Right lobe of liver (tissue), 6 donors: ENCODE data around the gene EIF4G1. TPM values are rescaled to one million over a fixed set of nuclear protein-coding genes. Genes with fewer than 3 reads are reported as not detected.

Experiments used
- ATAC-seq, 4 donors: fragments of 200-7000 bp; cut with Tn5 transposase; one replicate each; pipeline ENCODE4 v1.9.1; 2020; ENCODE audit warnings: mild to moderate bottlenecking in 4 of 4, moderate library complexity in 4 of 4
- DNase-seq, 3 donors: peaks; one replicate each; pipeline ENCODE4 v3.0.0-alpha.2; 2020
- H3K27ac ChIP-seq, 3 donors: fragments of 200-600 bp; one replicate each; pipeline ENCODE4 v1.8.0; 2022
- H3K27me3 ChIP-seq, 2 donors: fragments of 200-600 bp; one replicate each; pipeline ENCODE4 v1.8.0; 2022
- H3K36me3 ChIP-seq, 4 donors: fragments of 200-600 bp; sonication (generic) in 1 of 4; one replicate each; pipeline versions ENCODE4 v1.5.1 to v1.8.0; 2017 to 2022; ENCODE audit warnings: control low read depth in 1 of 4
- H3K4me1 ChIP-seq, 4 donors: fragments of 200-600 bp; sonication (generic) in 1 of 4; one replicate each; pipeline versions ENCODE4 v1.5.1 to v1.8.0; 2017 to 2022; ENCODE audit warnings: control low read depth in 1 of 4
- H3K4me3 ChIP-seq, 3 donors: fragments of 200-600 bp; one replicate each; pipeline ENCODE4 v1.8.0; 2022
- H3K9me3 ChIP-seq, 4 donors: fragments of 200-600 bp; sonication (generic) in 1 of 4; one replicate each; pipeline versions ENCODE4 v1.5.1 to v1.8.0; 2017 to 2022; ENCODE audit warnings: control low read depth in 1 of 4
- POLR2A ChIP-seq: fragments of 450-650 bp; IDR thresholded peaks from one replicate; pipeline ENCODE4 v1.6.1; 2017; ENCODE audit warnings: antibody characterized with exemption, mild to moderate bottlenecking
- WGBS: methylation state at CpG from one replicate; pipeline ENCODE4 v1.1.6; 2018; ENCODE audit warnings: low coverage, low lambda C conversion rate; ENCODE audit not compliant: insufficient coverage; ENCODE audit errors: missing lambda C conversion rate; 5-methylcytosine and 5-hydroxymethylcytosine counted together
- intact Hi-C, 2 donors: fragments of 100-400 bp; cut with DNase I; formaldehyde crosslinking; loops; one replicate each; pipeline versions ENCODE4 v1.11.2 to v1.14.1; 2022
- total RNA-seq, 6 experiments: library from RNA; depleted of rRNA in 2 of 6; stranded (reverse); fragments of >200 nt in 2 of 6; fragmentation: NEBNext Ultra II Directional in 3 of 6; extraction: Animal tissue kit (Norgen Biotek cat#: 25700) in 3 of 6; gene quantifications; one replicate each; pipeline versions ENCODE4 v1.1.0 to v1.2.4, GENCODE V29; 2016 to 2023
- TF ChIP-seq, protein P1 (sequence below), 4 donors: fragments of 200-600 bp in 3 of 4; fragments of 450-650 bp in 1 of 4; IDR thresholded peaks; one replicate each; pipeline versions ENCODE4 v1.5.1 to v1.8.0; 2016 to 2022; ENCODE audit warnings: antibody characterized with exemption in 4 of 4, mild to moderate bottlenecking in 2 of 4
- donor health status: DM: no; HTN: yes; CAD: no.
- donor health status: DM: no; HTN: no; CAD: no.
- donor health status: DM: no; HTN: no; CAD: no.
- donor health status: DM: no; HTN: yes; CAD: no.
- donor health status: DM: no; HTN: yes; CAD: no.

The EIF4G1 gene
- total RNA-seq, 6 experiments from 2014 or later: 262 to 368 (median 291) TPM

DNA sequence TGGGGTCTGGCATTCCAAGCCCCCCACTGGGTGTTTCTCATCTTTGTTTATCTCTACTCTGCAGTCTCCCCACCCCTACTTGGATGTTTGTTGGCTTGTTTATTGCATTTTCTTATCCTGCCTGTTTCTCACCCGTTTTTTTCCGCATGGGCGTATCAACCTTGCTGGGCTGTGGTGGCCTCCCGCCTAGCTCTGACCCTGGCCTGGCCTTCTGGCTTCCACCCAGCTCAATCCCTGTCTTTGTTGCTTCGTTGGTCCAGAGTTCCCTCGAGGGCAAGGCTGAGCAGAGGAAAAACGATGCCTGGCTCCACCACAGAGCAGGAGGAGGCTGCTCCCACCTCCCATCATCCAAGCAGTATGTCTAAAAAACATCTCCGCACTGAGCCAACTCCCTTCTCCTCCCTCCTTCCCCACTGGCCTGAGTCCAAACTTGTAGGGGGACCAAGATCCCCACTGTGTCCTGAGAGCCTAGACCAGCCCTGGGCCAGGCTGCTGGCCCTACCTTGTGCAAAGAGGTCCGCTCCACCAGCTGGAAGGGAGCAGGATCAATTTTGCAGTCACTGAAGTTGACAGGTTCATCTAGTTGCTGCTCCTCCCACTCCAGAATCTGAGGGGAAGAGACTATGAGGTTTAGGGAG is 37.2 kb downstream of the EIF4G1 start:
- peak overlapping the region in 1 of 3 donors; percentile 55 for H3K27ac ChIP-seq
- peak in 1 of 3 donors; percentile 48 for DNase-seq
- intact Hi-C loops: no loop called here
- peak in 1 of 4 donors; percentile 4 for ATAC-seq
- no peaks in the 10 kb centered on the region for H3K27me3 ChIP-seq
- no peaks in the 10 kb centered on the region for H3K36me3 ChIP-seq
- no peak overlapping the region for H3K4me3 ChIP-seq
- H3K4me1 ChIP-seq: peaks cover 0 to 17% (median 7%) of the 10 kb centered on the region in 4 donors
- no peaks in the 10 kb centered on the region for H3K9me3 ChIP-seq
- TF ChIP-seq, protein P1, sequence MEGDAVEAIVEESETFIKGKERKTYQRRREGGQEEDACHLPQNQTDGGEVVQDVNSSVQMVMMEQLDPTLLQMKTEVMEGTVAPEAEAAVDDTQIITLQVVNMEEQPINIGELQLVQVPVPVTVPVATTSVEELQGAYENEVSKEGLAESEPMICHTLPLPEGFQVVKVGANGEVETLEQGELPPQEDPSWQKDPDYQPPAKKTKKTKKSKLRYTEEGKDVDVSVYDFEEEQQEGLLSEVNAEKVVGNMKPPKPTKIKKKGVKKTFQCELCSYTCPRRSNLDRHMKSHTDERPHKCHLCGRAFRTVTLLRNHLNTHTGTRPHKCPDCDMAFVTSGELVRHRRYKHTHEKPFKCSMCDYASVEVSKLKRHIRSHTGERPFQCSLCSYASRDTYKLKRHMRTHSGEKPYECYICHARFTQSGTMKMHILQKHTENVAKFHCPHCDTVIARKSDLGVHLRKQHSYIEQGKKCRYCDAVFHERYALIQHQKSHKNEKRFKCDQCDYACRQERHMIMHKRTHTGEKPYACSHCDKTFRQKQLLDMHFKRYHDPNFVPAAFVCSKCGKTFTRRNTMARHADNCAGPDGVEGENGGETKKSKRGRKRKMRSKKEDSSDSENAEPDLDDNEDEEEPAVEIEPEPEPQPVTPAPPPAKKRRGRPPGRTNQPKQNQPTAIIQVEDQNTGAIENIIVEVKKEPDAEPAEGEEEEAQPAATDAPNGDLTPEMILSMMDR (IDR thresholded peaks at IDR 0.05): no peak
- no peak for TF ChIP-seq POLR2A
- 44% methylated on average over 8 of the region's 9 CpGs for WGBS

DNA sequence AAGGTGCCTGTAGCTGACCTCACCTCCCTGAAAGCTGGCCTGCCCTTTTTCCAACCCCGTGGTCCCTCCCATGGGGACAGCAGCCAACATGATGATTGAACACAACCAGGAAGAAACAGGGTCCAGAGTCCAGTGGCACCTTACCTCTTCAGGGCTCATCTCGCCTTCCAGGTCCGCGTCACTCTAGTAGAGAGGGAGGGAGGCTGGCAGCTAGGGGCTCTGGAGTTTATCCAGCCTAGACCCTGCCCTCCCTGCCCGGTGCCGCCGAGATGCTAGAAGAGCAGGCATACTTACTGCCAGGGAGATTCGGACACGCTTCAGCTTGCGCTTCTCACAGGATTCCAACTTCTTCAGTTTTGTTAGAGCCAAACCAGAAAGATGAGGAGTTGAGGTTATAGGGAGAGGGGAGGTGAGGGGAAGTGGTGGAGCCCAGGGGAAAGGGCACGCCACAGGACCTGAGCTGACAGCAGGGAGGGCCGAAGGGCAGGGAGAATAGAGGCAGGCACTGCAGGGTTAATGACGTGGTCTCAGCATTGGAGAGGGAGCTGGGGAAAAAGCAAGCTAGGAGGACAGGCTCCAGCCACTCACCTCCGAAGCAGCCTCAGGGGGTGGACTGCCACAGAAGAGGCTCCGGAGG is 37.9 kb downstream of the EIF4G1 start:
- Histone ChIP-seq H3K27me3 (no peaks in the 10 kb centered on the region), H3K36me3 (no peaks in the 10 kb centered on the region), H3K9me3 (no peaks in the 10 kb centered on the region), H3K4me1 (peaks cover 0 to 17% (median 7%) of the 10 kb centered on the region in 4 donors), H3K4me3 (no peak overlapping the region), H3K27ac (peak overlapping the region in 1 of 3 donors; percentile 55)
- intact Hi-C loops: no loop called here
- ATAC-seq (peak; percentile 84 to 95 (median 91)), DNase-seq (peak; percentile 80 to 85 (median 84))
- TF ChIP-seq POLR2A: no peak
- TF ChIP-seq, protein P1 (IDR thresholded peaks at IDR 0.05): no peak
- WGBS: 29% methylated on average over 8 of the region's 15 CpGs

DNA sequence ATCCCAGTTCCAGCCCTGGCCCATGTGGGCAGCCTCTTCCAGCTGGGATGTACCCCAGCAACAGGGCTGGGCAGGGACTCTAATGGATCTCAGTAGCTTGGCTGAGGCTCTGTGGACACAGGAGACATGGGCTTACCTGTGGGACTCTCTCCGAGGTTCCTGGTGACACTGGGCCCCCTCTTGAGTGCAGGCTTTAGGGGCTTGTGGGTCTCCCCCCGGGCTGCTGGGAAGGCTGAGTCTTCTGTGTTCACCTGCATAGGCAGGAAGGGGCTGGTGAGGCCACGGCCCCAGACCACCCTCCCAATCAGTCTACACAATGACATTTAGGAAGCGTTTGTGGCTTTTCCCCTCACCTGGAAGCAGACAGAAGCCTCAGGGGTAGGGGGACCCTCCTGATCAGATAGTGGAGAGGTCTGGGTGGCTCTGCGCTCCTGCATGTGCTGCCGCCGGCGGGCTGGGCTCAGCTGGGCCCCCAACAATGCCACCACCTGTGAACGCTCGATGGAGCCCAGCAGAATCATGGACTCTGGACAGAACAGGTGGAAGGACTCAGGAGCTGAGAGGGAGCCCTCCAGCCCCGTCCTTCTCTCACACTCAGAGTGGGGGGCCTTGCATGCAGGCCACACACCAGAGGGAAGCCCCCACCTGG is 38.6 kb downstream of the EIF4G1 start:
- H3K9me3 ChIP-seq: no peaks in the 10 kb centered on the region
- H3K27ac ChIP-seq: no peak overlapping the region
- no peaks in the 10 kb centered on the region for H3K36me3 ChIP-seq
- intact Hi-C loops: no loop called here
- no peak overlapping the region for H3K4me3 ChIP-seq
- no peak for TF ChIP-seq POLR2A
- TF ChIP-seq, protein P1 (IDR thresholded peaks at IDR 0.05): no peak
- no peaks in the 10 kb centered on the region for H3K27me3 ChIP-seq
- no CpG with 5 or more reads among the region's 11 CpGs for WGBS
- H3K4me1 ChIP-seq: peaks cover 0 to 17% (median 7%) of the 10 kb centered on the region in 4 donors
- ATAC-seq (peak in 1 of 4 donors; percentile 8), DNase-seq (peak in 1 of 3 donors; percentile 49)

DNA sequence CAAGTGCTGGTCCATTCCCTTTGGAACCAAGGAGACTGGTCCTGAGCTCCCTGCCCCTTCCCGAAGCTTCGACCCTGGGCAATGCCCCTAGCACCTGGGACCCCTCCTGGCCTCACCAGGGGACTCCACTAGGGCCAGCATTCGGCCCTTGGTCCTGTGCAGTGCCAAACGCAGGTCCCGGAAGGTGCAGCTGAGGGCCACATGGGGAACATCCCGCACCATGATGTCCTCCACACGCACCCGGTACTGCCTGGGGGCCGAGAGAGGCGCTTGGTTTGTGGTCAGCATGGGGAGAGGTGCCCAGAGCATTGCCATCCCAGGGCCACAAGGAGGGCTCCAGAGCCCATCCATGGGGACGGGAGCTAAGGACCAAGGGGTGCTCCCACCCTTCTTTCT is 39.1 kb downstream of the EIF4G1 start:
- H3K9me3 ChIP-seq: no peaks in the 10 kb centered on the region
- no peak for TF ChIP-seq POLR2A
- TF ChIP-seq, protein P1 (IDR thresholded peaks at IDR 0.05): no peak
- H3K36me3 ChIP-seq: no peaks in the 10 kb centered on the region
- intact Hi-C loops: no loop called here
- DNase-seq: peak in 1 of 3 donors; percentile 35
- 83% methylated on average over 2 of the region's 11 CpGs for WGBS
- no peak overlapping the region for H3K27ac ChIP-seq
- H3K4me3 ChIP-seq: no peak overlapping the region
- H3K27me3 ChIP-seq: no peaks in the 10 kb centered on the region
- ATAC-seq: no peak
- H3K4me1 ChIP-seq: peaks cover 0 to 17% (median 7%) of the 10 kb centered on the region in 4 donors
